Kidney (tissue), 14 donors: Measurements from ENCODE around the gene CEP135. TPM values are rescaled to one million over a fixed set of nuclear protein-coding genes. Genes with fewer than 3 reads are reported as not detected.

ENCODE experiments used
- DNase-seq, 5 donors: peaks; one replicate each; pipeline ENCODE4 v3.0.0-alpha.2; 2013 to 2020
- FAIRE-seq: peaks from 2 replicates; lab custom pipeline; 2012; peaks lifted over from hg19 to GRCh38; lab: Jason Lieb, UNC
- H3K27ac ChIP-seq, 2 donors: one replicate each; pipeline ENCODE4 v1.7.0; 2013; ENCODE audit warnings: low read depth in 2 of 2, low read length in 2 of 2, inconsistent platforms in 1 of 2
- H3K27me3 ChIP-seq: one replicate; pipeline ENCODE4 v1.7.1; 2013; ENCODE audit warnings: low read length, inconsistent platforms; ENCODE audit not compliant: control insufficient read depth, insufficient read depth
- H3K36me3 ChIP-seq, 3 donors: one replicate each; pipeline versions ENCODE4 v1.7.0 to v1.7.1; 2013; ENCODE audit warnings: low read length in 3 of 3, control low read depth in 1 of 3, inconsistent platforms in 1 of 3; ENCODE audit not compliant: insufficient read depth in 3 of 3, control insufficient read depth in 2 of 3
- H3K4me1 ChIP-seq, 3 donors: one replicate each; pipeline versions ENCODE4 v1.7.0 to v1.7.1; 2013; ENCODE audit warnings: low read length in 3 of 3, inconsistent platforms in 1 of 3, low read depth in 1 of 3; ENCODE audit not compliant: control insufficient read depth in 2 of 3, insufficient read depth in 2 of 3
- H3K4me3 ChIP-seq, 3 donors: one replicate each; pipeline versions ENCODE4 v1.7.0 to v1.8.1; 2013; ENCODE audit warnings: low read length in 3 of 3, control low read depth in 1 of 3, inconsistent platforms in 1 of 3
- H3K9ac ChIP-seq, 3 donors: one replicate each; pipeline versions ENCODE4 v1.7.0 to v1.7.1; 2013; ENCODE audit warnings: low read length in 3 of 3, control low read depth in 1 of 3, inconsistent platforms in 1 of 3
- H3K9me3 ChIP-seq, 3 donors: one replicate each; pipeline versions ENCODE4 v1.7.0 to v1.7.1; 2013; ENCODE audit warnings: low read length in 3 of 3, control low read depth in 1 of 3, inconsistent platforms in 1 of 3; ENCODE audit not compliant: control insufficient read depth in 2 of 3, insufficient read depth in 1 of 3
- CTCF ChIP-seq: IDR thresholded peaks from 3 replicates; pipeline ENCODE4 v1.5.1; 2012; ENCODE audit warnings: mild to moderate bottlenecking, moderate library complexity, borderline replicate concordance; ENCODE audit not compliant: insufficient read depth; ENCODE audit errors: extremely low read depth
- intact Hi-C: fragments of 100-400 bp; cut with DNase I; formaldehyde crosslinking; loops from one replicate; pipeline ENCODE4 v1.11.1; 2022
- polyA plus RNA-seq: library from polyadenylated mRNA; stranded (reverse); fragments of 350-450 nt; fragmentation: Illumina TruSeq; extraction: RNeasy Lipid Tissue Mini Kit (QIAGEN cat#74804); gene quantifications from one replicate; pipeline ENCODE4 v1.2.3, GENCODE V29; 2014; ENCODE audit warnings: low read depth, low replicate concordance; ENCODE audit not compliant: insufficient read depth
- total RNA-seq: library from RNA; stranded (reverse); fragmentation: NEBNext Ultra II Directional; extraction: Animal tissue kit (Norgen Biotek cat#: 25700); gene quantifications from one replicate; pipeline ENCODE4 v1.2.1, GENCODE V29; 2021
- donor health status: control.
- donor health status: control.
- donor health status: control.
- donor health status: control.
- donor health status: control.
- donor health status: DM: yes; HTN: yes; CAD: no.
- donor health status: Normal renal cell carcinoma (clear cell type).

CEP135 gene
- total and polyA plus RNA-seq, 2 donors from 2014 or later = 2.3 to 9.2 TPM

DNA sequence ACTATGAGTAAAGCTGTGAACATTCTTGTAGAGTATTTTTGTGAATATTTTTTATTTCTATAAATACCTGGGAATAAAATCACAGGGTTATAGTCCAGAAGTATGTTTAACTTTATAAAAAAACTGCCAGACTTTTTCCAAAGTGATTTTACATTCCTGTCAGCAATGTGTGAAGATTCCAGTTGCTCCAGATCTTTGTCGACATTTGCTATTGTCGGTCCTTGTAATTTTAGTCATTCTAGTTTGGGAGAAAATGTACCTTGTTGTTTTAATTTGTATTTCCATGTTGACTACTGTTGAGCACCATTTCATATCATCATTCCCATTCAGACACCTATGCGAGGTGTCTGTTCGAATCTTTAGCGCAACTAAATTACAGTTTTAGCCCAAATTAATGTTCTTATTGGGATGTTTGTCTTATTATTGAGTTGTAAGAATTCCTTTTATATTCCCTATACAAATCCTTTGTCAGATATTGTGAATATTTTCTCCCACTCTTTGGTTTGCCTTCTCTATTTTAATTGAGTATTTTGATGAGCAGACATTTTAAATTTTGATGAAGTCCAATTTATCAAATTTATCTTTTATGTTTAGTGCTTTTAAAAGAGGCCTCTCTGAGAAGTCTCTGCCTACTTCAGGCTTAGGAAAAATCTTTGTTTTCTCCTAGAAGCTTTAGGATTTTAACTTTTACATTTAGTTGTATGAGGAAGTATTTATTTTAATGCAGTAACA, 2.6 kb downstream of the CEP135 start:
- Histone ChIP-seq H3K36me3 (peaks cover 0 to 15% (median 6%) of the 10 kb centered on the region in 3 donors), H3K27ac (no peak overlapping the region), H3K4me3 (no peak overlapping the region), H3K9me3 (no peaks in the 10 kb centered on the region), H3K9ac (no peak overlapping the region), H3K4me1 (peaks cover 0 to 20% (median 7%) of the 10 kb centered on the region in 3 donors), H3K27me3 (no peaks in the 10 kb centered on the region)
- DNase-seq (no peak), FAIRE-seq (no peak)
- no peak for TF ChIP-seq CTCF
- intact Hi-C loops = no loop called here

GRCh38 chr4:55955710-55956109, 7.0 kb downstream of the CEP135 start:
- FAIRE-seq (no peak), DNase-seq (no peak)
- TF ChIP-seq CTCF = no peak
- Histone ChIP-seq H3K4me1 (no peaks in the 10 kb centered on the region), H3K36me3 (peaks cover 0 to 35% (median 6%) of the 10 kb centered on the region in 3 donors), H3K9ac (no peak overlapping the region), H3K27ac (no peak overlapping the region), H3K4me3 (no peak overlapping the region), H3K27me3 (no peaks in the 10 kb centered on the region), H3K9me3 (no peaks in the 10 kb centered on the region)
- intact Hi-C loops = no loop called here

GRCh38 chr4:55959655-55960054, 10.9 kb downstream of the CEP135 start:
- FAIRE-seq = no peak
- Histone ChIP-seq H3K9ac (no peak overlapping the region), H3K27ac (no peak overlapping the region), H3K4me1 (no peaks in the 10 kb centered on the region), H3K9me3 (no peaks in the 10 kb centered on the region), H3K27me3 (no peaks in the 10 kb centered on the region), H3K4me3 (no peak overlapping the region), H3K36me3 (peaks cover 0 to 25% (median 6%) of the 10 kb centered on the region in 3 donors)
- no peak for DNase-seq
- intact Hi-C loops = no loop called here
- no peak for TF ChIP-seq CTCF

DNA sequence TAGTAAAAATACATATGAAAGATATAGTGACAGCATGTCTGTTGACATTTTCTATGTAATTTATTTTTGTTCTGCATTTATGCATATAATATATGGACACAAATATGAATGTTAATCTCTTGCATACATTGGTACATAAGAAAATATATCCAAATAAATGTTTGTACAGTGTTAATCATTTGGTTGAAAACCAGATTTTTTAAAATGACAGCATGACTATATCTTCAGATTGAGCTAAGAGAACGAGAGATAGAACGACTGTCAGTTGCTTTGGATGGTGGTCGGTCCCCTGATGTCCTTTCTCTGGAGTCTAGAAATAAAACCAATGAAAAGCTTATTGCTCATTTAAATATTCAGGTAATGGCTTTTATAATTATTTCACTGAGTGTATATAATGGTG, 15.3 kb downstream of the CEP135 start:
- H3K27ac ChIP-seq = no peak overlapping the region
- peaks cover 0 to 7% (median 0%) of the 10 kb centered on the region in 3 donors for H3K36me3 ChIP-seq
- no peaks in the 10 kb centered on the region for H3K4me1 ChIP-seq
- DNase-seq = no peak
- H3K27me3 ChIP-seq = no peaks in the 10 kb centered on the region
- no peak for FAIRE-seq
- no peak overlapping the region for H3K4me3 ChIP-seq
- H3K9me3 ChIP-seq = no peaks in the 10 kb centered on the region
- H3K9ac ChIP-seq = no peak overlapping the region
- intact Hi-C loops = no loop called here
- no peak for TF ChIP-seq CTCF
